OCI-LY7 (cell line): ENCODE data around the gene NEDD8.

Experiments used
- EZH2phosphoT487 ChIP-seq: fragments of 200-600 bp; sonication (generic); IDR thresholded peaks from 2 replicates; pipeline ENCODE4 v1.6.1; 2018; ENCODE audit warnings: low read depth, borderline replicate concordance, mild to moderate bottlenecking, mixed run types, antibody characterized with exemption, low read length, moderate library complexity, mixed read lengths
- TF ChIP-seq, protein P1 (sequence below): fragments of 200-600 bp; sonication (generic); conservative IDR thresholded peaks from 2 replicates; pipeline ENCODE4 v1.5.1; 2014; ENCODE audit warnings: mild to moderate bottlenecking, antibody characterized with exemption, low read length, moderate library complexity, mixed read lengths

DNA sequence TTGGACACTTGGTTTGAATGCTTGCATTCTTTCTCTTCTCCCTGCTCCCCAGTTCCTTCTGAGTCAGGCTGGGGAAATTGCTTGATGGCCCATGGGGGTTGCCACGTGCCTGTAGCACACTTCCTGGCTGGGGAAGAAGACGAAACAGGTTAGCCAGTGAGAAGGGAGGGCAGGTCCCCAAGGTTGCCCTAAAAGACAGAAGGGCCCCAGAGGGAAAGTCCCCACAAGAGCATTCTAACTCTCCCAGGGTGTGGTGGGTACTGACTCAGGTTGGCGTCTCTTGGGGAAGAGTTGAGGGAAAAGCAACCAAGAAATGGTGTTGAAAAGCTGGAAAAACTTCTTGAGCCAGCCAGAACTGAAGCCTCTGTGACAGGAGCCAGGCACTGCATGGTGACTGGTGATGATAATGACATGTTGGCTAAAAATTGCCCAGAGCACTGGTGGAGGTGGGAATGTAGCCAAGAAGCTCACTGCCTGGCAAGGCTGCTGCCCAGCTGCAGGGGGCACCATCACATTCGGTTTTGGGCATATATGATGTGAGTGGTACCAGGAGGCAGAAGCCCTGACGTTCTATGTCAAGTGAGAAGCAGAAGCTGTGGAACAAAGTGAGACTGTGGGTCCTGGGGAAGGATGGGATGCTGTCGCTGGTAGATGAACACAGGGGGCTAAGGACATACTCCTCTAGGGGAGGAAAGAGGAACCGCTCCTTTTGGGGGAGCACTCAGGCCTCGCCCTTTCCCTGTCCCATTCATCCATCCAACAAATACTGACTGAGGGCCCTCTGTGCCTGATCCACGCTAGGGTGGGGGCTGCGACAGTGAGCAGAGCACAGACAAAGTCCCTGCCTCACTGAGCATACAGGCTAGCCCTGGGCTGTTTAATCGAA lies 47.4 kb upstream of the NEDD8 start:
- TF ChIP-seq, protein P1, sequence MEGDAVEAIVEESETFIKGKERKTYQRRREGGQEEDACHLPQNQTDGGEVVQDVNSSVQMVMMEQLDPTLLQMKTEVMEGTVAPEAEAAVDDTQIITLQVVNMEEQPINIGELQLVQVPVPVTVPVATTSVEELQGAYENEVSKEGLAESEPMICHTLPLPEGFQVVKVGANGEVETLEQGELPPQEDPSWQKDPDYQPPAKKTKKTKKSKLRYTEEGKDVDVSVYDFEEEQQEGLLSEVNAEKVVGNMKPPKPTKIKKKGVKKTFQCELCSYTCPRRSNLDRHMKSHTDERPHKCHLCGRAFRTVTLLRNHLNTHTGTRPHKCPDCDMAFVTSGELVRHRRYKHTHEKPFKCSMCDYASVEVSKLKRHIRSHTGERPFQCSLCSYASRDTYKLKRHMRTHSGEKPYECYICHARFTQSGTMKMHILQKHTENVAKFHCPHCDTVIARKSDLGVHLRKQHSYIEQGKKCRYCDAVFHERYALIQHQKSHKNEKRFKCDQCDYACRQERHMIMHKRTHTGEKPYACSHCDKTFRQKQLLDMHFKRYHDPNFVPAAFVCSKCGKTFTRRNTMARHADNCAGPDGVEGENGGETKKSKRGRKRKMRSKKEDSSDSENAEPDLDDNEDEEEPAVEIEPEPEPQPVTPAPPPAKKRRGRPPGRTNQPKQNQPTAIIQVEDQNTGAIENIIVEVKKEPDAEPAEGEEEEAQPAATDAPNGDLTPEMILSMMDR, result peak; percentile 63
- no peak for TF ChIP-seq EZH2phosphoT487
